GM18502 (cell line): ENCODE data around the gene ODF2.
A peak's percentile ranks its signal among the peaks of the same experiment; 100 is the strongest.
"Not testable (repeated sequence)": the region's sequence is repeated elsewhere in the genome, so short reads cannot be mapped to it uniquely, and the experiment has no call there.

Experiments used
- ATAC-seq: cut with Tn5 transposase; IDR thresholded peaks from one replicate; pipeline ENCODE4 v1.9.1; 2021; ENCODE audit warnings: mild to moderate bottlenecking; ENCODE audit not compliant: unreplicated experiment, poor library complexity

Gene ODF2

GRCh38 chr9:128479262-128479661 lies 23.5 kb downstream of the ODF2 start:
- no peak for ATAC-seq

- ATAC-seq, result no peak
Observed at GRCh38 chr9:128481561-128481960, 25.8 kb downstream of the ODF2 start.

- no peak for ATAC-seq
Observed at GRCh38 chr9:128482186-128482585, 26.4 kb downstream of the ODF2 start.

- no peak for ATAC-seq
Observed at GRCh38 chr9:128484686-128485413, 29.0 kb downstream of the ODF2 start.

GRCh38 chr9:128485414-128485855 lies 29.6 kb downstream of the ODF2 start:
- no peak for ATAC-seq

- ATAC-seq, result no peak
Observed at GRCh38 chr9:128486201-128486600, 30.4 kb downstream of the ODF2 start.

- no peak for ATAC-seq
Observed at GRCh38 chr9:128493424-128493823, 37.6 kb downstream of the ODF2 start.

- ATAC-seq, result no peak
Observed at GRCh38 chr9:128494108-128494745, 38.4 kb downstream of the ODF2 start.

- ATAC-seq, result no peak
Observed at GRCh38 chr9:128494746-128495129, 38.9 kb downstream of the ODF2 start.

GRCh38 chr9:128495296-128495695 lies 39.5 kb downstream of the ODF2 start:
- ATAC-seq, result no peak

- ATAC-seq, result no peak
Observed at GRCh38 chr9:128495804-128496417, 40.1 kb downstream of the ODF2 start.

- ATAC-seq, result no peak
Observed at GRCh38 chr9:128497824-128498610, 42.2 kb downstream of the ODF2 start.

GRCh38 chr9:128498911-128499310 lies 43.1 kb downstream of the ODF2 start:
- ATAC-seq, result no peak

GRCh38 chr9:128499920-128500319 lies 44.1 kb downstream of the ODF2 start:
- ATAC-seq, result no peak

- not testable (repeated sequence) for ATAC-seq
Observed at GRCh38 chr9:128503415-128503825, 47.6 kb downstream of the ODF2 start.

GRCh38 chr9:128503870-128504269 lies 48.1 kb downstream of the ODF2 start:
- peak; percentile 6 for ATAC-seq

GRCh38 chr9:128504485-128505413 lies 48.9 kb downstream of the ODF2 start, which contains the start of gene GLE1:
TSS of gene GLE1 (plus strand) at chr9:128504719. CDS start at chr9:128504806, 87 bp downstream.
- peak; percentile 89 for ATAC-seq

GRCh38 chr9:128505414-128505765 lies 49.6 kb downstream of the ODF2 start:
- ATAC-seq, result no peak

- not testable (repeated sequence) for ATAC-seq
Observed at GRCh38 chr9:128505906-128506305, 50.1 kb downstream of the ODF2 start.

GRCh38 chr9:128512820-128513219 lies 57.0 kb downstream of the ODF2 start:
- ATAC-seq, result no peak
